RKO (cell line): ENCODE data around the gene TRMT11.
"Not testable (repeated sequence)": the region's sequence is repeated elsewhere in the genome, so short reads cannot be mapped to it uniquely, and the experiment has no call there.

Experiments used
- DNase-seq: peaks from one replicate; pipeline ENCODE4 v3.0.0-alpha.2; 2016; ENCODE audit warnings: low spot score

The TRMT11 gene

DNA sequence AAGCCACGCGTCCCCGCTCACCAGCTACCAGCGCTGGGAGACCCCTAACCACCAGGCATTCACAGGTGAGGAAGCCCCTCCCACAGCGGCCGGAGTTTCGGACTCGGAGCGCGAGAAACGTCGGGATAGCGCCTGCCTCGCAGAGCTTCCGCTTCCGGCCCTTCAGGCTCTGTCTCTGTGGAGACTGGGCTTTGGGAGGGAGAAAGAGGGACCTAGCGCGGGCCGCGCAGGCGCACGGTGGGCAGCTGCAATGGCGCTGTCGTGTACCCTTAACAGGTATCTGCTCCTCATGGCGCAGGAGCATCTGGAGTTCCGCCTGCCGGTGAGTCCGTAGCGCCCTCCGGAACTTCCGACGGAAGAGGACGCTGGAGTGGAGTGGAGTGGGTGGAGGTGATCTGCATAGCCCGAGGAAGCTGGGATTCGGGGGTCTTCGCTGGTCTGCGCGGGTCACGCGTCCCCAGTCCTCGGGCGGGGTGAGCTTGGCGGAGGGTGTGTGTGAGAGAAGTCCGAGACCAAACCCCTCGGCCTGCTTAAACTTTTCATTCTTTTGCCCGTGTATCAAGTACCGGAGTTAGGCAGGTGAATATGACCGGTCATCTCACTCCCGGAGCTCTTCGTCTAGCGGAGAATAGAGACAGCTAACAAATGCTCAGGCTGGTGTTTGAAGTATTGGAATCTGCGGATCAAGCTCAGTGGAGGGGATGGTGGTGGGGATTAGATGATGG is at the start of gene TRMT11:
TRMT11 (plus strand) TSS at position 240 of the 725 bp plus-strand sequence; CDS start at position 251, 11 bp downstream.
- peak; percentile 92 for DNase-seq

GRCh38 chr6:125939026-125939425 is 47.3 kb upstream of the TRMT11 start:
- DNase-seq = no peak

GRCh38 chr6:125939791-125940190 is 46.5 kb upstream of the TRMT11 start:
- no peak for DNase-seq

DNA sequence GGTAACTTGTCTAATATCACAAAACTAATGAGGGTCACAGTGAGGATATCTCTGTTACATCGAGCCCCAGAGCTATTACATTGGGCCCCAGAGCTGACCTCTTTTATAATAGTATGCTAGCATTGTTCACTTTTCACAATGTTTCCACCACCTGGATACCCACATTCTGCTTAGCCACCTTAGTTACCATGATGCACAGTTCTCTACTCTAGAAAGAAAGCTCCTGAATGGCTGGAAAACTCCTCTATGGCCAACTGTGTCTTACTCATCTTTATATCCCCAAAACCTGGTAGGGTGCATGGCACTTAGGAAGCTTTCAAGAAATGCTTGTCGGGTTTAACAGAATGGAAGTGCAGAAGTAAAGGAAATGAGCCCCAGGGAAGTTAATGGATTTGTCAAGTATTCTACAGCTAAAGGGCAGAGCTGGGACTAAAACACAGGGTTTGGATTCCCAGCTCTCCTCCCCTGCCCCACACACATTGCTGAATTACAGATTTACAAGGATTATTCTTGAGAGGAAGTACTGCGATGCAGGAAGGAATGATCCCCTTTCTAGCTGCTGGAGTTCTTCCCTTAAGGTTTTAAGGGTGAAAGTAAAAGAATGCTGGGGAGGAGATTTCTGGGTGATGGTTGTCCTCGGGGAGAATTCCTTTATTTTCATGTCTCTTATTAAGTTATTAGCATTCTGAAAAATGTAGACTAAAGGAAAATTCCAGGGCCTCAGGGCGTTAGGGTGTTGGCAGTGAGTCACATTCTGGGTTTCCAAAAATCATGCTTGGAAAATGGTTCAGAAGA is 45.9 kb upstream of the TRMT11 start:
- no peak for DNase-seq

DNA sequence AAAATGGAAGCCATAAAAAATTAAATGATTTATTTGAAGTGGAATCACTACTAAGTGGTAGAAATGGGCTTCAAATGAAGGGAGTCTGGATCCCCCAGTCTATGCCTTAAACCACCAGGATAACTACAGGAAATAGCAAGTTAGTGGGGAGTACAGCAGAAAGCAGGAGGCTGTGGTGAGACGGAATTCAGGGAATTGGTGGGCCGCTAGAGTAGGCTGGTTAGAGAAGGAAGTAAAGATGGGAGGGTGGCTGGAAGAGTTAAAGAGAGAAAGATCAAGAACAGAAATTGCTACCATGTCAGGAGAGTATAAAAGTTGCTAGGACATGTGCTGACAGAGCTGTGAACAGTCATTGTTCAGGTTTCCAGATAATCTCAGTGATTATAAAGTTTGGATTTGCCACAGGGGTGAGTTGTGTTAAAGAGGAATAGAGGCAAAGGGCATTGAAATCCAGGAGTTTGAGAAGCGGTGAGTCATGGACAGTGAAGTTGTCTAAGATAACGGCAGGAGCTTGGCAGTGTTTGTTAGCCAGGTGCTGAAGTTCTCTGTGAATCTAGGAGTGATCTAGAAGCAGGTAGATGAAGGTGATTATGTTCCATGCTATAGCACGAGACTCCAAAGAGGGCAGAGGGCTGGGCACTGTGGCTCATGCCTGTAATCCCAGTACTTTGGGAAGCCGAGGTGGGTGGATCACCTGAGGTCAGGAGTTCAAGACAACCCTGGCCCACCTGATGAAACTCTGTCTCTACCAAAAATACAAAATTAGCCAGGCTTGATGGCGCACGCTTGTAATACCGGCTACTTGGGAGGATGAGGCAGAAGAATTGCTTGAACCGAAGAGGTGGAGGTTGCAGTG is 43.4 kb upstream of the TRMT11 start:
- DNase-seq = no peak

- no peak for DNase-seq
These were observed 42.6 kb upstream of the TRMT11 start for GRCh38 chr6:125943528-125944433.

DNA sequence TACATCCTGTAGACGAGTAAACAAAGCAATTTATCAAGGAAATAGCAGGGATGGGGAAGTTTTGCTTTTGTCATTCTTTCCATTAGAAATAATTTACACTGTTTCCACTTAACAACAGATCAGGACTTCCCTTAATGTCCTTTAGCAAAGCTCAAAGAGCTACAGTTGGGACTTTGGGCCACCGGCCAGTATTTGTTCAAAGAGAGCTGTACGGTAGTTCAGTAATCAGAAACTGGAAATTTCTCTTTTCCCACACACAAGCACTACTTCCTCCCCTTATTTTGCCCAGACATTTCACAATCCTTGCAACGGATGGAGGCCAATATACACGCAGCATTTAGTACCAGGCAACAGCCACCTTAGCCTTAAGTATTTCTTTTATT is 41.9 kb upstream of the TRMT11 start:
- no peak for DNase-seq

DNA sequence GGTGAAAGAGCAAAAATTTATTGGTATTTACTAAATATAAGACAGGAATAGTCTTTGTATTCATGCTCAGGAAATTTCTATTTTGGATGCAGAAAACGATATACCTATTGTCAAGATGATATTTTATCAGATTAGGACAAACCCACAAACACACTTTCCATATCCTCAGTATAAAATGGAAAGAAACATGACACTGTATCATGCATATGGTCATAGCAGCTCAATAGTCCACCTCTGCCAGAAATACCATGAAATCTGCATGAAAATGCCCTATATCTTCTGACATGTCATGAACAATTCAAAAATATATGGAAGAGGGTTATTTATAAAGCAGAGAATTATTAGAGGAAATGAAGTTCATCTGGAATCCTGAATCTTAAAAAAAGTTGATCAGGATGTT is 41.4 kb upstream of the TRMT11 start:
- DNase-seq = no peak

GRCh38 chr6:125945378-125946141 is 40.8 kb upstream of the TRMT11 start:
- no peak for DNase-seq

GRCh38 chr6:125947615-125948014 is 38.7 kb upstream of the TRMT11 start:
- DNase-seq = no peak

GRCh38 chr6:125948455-125948854 is 37.9 kb upstream of the TRMT11 start:
- DNase-seq = no peak

- DNase-seq = no peak
These were observed 37.3 kb upstream of the TRMT11 start for GRCh38 chr6:125949069-125949468.

DNA sequence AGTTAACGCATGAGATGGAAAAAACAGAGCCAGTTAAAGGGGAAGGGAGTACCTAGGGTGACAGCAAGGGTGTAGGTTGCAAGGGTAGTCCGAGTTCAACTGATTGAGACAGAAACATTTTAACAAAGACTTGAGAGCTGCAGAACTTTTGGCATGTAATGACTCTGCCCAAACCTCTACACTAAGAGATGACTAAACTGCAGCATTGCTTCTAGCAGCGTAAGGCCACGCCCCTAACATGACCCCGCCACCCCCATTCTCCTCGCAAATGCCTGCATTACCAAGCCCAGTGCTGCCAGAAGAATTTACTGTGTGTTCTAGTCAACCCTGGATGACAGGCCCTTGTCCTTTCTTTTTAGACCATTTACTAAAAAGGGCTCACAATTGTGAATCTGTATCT is 36.0 kb upstream of the TRMT11 start:
- peak; percentile 62 for DNase-seq

DNA sequence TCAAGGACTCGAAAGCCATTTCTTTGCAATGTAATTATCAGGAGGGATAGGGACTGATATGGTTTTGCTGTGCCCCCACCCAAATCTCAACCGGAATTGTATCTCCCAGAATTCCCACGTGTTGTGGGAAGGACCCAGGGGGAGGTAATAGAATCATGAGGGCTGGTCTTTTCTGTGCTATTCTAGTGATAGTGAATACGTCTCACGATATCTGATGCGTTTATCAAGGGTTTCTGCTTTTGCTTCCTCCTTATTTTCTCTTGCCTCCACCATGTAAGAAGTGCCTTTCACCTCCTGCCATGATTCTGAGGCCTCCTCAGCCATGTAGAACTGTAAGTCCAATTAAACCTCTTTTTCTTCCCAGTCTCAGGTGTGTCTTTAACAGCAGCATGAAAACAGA is 35.6 kb upstream of the TRMT11 start:
- not testable (repeated sequence) for DNase-seq

DNA sequence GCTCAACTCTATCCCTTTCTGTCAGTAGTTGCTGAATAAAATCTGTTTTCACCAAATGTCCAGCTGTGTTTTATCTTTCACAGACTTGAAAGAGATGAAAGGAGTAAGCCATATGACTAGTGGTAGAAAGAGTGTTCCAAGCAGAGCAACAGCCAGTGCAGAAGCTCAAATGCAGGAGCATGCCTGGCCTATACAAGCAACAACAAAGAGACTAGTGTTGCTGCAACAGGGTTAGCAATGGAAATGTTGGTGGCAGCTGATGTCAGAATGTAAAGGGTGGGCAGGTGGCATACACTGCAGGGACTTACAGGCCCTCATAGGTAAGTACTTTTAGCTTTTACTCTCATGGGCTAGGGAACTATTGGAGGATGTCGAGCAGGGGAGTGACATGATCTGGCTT is 35.0 kb upstream of the TRMT11 start:
- DNase-seq = no peak

- no peak for DNase-seq
These were observed 33.4 kb upstream of the TRMT11 start for GRCh38 chr6:125952764-125953501.

- no peak for DNase-seq
These were observed 32.9 kb upstream of the TRMT11 start for GRCh38 chr6:125953502-125953875.

- no peak for DNase-seq
These were observed 31.5 kb upstream of the TRMT11 start for GRCh38 chr6:125954735-125955339.

- DNase-seq = no peak
These were observed 30.4 kb upstream of the TRMT11 start for GRCh38 chr6:125955973-125956372.
